ENCODE results near the gene TTLL12. TPM values are rescaled to one million over a fixed set of nuclear protein-coding genes. Genes with fewer than 3 reads are reported as not detected.

TTLL12 gene
- total and polyA plus RNA-seq, 2 of the 8 experiments (the other 6 are each of a cell fraction or from before 2014, with no cell fraction given) = 101 to 124 TPM

DNA sequence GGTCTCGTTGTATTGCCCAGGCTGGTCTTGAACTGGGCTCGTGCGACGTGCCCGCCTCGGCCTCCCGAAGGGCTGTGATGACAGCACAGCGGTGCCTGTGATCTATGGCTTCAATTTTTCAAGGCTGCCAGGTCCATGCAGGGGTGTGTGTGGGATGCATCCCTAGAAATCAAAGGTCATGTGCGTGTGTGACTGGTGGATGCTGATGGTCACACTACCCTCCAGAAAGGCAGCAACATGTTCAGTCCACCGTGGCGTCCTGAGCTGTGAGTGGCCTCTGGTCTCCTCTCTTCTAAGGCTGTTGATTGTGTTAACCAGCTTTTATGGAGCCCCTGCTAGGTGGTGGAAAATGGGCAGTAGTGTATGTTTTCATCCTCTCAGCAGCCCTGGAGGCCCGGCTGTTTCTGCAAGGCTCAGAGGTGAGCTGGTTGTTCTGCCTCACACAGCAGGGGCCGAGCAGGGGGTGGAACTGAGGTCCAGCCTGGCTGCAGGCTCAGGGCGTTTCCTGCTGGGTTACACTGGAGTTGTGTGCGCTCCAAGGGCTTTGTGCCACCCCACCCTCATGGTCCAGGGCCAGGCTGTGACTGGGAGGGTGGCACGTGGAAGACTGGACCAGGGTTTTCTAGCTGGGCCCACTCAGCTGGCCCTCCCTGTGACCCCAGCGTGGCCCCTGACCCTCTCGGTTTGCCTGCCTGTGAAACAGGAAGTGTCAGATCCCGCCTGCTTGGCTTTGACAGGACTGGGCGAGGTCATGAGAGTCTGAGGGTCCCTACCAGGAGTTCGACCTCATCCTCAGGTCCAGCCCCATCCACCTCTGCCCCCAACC lies 68.7 kb downstream of the TTLL12 start:
- Histone ChIP-seq H2BK5ac (ENCODE audit: low read depth, low read length) (no peak overlapping the region), H3K79me2 (ENCODE audit: control insufficient read depth in 1 of 2, insufficient read depth in 2 of 2, low read length in 2 of 2) (no peaks in the 10 kb centered on the region), H4K20me1 (replicated peaks in 1 of 2; ENCODE audit: control insufficient read depth in 1 of 2, insufficient read depth in 2 of 2, low read length in 2 of 2) (peaks cover 3 to 5% of the 10 kb centered on the region in 2 experiments), H3K27me3 (replicated peaks in 1 of 4; ENCODE audit: control insufficient read depth in 3 of 4, extremely low read depth in 1 of 4, insufficient read depth in 3 of 4, low read length in 3 of 4) (peaks cover 0 to 5% (median under 1%) of the 10 kb centered on the region in 4 experiments; a peak in 3 of 7 replicates), H3K4ac (replicated peaks; ENCODE audit: insufficient read length, low read depth, low read length) (no peak overlapping the region), H3K14ac (ENCODE audit: insufficient read length) (no peak overlapping the region), H2AFZ (ENCODE audit: low read length) (no peak overlapping the region), H3K4me2 (ENCODE audit: insufficient read depth in 1 of 2, low read depth in 2 of 2, low read length in 2 of 2) (no peak overlapping the region; a peak in 1 of 4 replicates), H3K9me3 (ENCODE audit: insufficient read depth in 2 of 2, low read depth in 1 of 2, low read length in 1 of 2) (no peaks in the 10 kb centered on the region), H2AK5ac (ENCODE audit: low read depth, low read length) (no peak overlapping the region), H4K5ac (ENCODE audit: insufficient read length, low read depth, low read length) (no peak overlapping the region), H3K4me1 (replicated peaks in 1 of 4; ENCODE audit: control insufficient read depth in 3 of 4, insufficient read depth in 4 of 4, low read length in 3 of 4) (peaks cover 0 to 10% (median 3%) of the 10 kb centered on the region in 4 experiments; a peak in 4 of 7 replicates), H3K36me3 (ENCODE audit: control insufficient read depth in 2 of 4, insufficient read depth in 4 of 4, low read length in 3 of 4) (no peaks in the 10 kb centered on the region), H3K23ac (ENCODE audit: insufficient read length) (no peak overlapping the region), H3K27ac (ENCODE audit: low read depth, low read length) (no peak overlapping the region), H4K91ac (replicated peaks; ENCODE audit: insufficient read length, low read length) (no peak overlapping the region), H3K18ac (ENCODE audit: extremely low read depth, low read length) (no peak overlapping the region), H3K79me1 (ENCODE audit: low read depth, low read length) (no peaks in the 10 kb centered on the region; the same call in 1 of the 2 replicates), H3K56ac (replicated peaks; ENCODE audit: insufficient read length, low read depth, low read length) (no peak overlapping the region), H2BK20ac (ENCODE audit: low read length) (no peak overlapping the region), H3K4me3 (ENCODE audit: extremely low read depth in 1 of 4, insufficient read depth in 2 of 4, low read depth in 3 of 4, low read length in 4 of 4) (no peak overlapping the region), H3K23me2 (ENCODE audit: low read depth, low read length) (no peaks in the 10 kb centered on the region), H4K8ac (ENCODE audit: extremely low read depth, insufficient read depth, low read length) (no peak overlapping the region; the same call in 1 of the 2 replicates), H2BK120ac (replicated peaks; ENCODE audit: low read depth, low read length) (no peak overlapping the region), H2BK15ac (ENCODE audit: low read length) (no peak overlapping the region), H3K9ac (replicated peaks in 1 of 4; ENCODE audit: extremely low read depth in 1 of 4, low read depth in 3 of 4, low read length in 3 of 4) (no peak overlapping the region; a peak in 1 of 7 replicates), H2BK12ac (ENCODE audit: low read depth, low read length) (0 out of 2 replicates have a peak overlapping the region, but pooled peaks have one; percentile 3)
- ChIA-PET CTCF (ENCODE audit: partially characterized antibody) (interaction anchor here (0.6 to 0.9 kb wide), 3 partner anchors 11 to 76 kb away, joined by 3 read pairs; no protein-coding TSS in a partner anchor), POLR2A (ENCODE audit: partially characterized antibody) (interaction anchor here (0.6 to 1.0 kb wide), 2 partner anchors 9 to 87 kb away, joined by 3 to 4 read pairs; no protein-coding TSS in a partner anchor)
- DNase-seq (ENCODE audit: low read depth in 1 of 2, low spot score in 2 of 2) = no peak
- 86% methylated on average over 21 of the region's 21 CpGs; no CpG with 5 or more reads in 1 of the 2 experiments for WGBS, 2 experiments (ENCODE audit: extremely low coverage in 1 of 2, insufficient coverage in 1 of 2, insufficient read length in 1 of 2, insufficient replicate concordance in 2 of 2, low coverage in 1 of 2, low lambda C conversion rate in 2 of 2, missing lambda C conversion rate in 1 of 2)
- no peak for FAIRE-seq
- TF ChIP-seq ZNF274 (IDR thresholded peaks at IDR 0.05; ENCODE audit: borderline replicate concordance, extremely low read depth, low read length) (no peak), PHF8 (conservative IDR thresholded peaks at IDR 0.05; ENCODE audit: low read depth, low read length) (no peak), TCF12 (IDR thresholded peaks at IDR 0.05; ENCODE audit: low read depth, low read length) (no peak), SP1 (IDR thresholded peaks at IDR 0.05; ENCODE audit: low read depth, low read length) (no peak), POU5F1 (IDR thresholded peaks at IDR 0.05; ENCODE audit: low read depth, low read length) (no peak), JUN (IDR thresholded peaks at IDR 0.05; ENCODE audit: low read depth, low read length) (no peak), KDM1A (IDR thresholded peaks at IDR 0.05; ENCODE audit: borderline replicate concordance, low read length) (no peak), JUND (IDR thresholded peaks at IDR 0.05; ENCODE audit: low read length) (no peak), HDAC2 (IDR thresholded peaks at IDR 0.05; ENCODE audit: borderline replicate concordance in 1 of 2, low read depth in 2 of 2, low read length in 2 of 2) (no peak), CBX5 (IDR thresholded peaks at IDR 0.05; ENCODE audit: low read depth, low read length) (no peak), POLR2A (IDR thresholded peaks at IDR 0.05; ENCODE audit: control extremely low read depth in 1 of 2, low read depth in 2 of 2, low read length in 2 of 2) (no peak)
- TF ChIP-seq, protein P1, sequence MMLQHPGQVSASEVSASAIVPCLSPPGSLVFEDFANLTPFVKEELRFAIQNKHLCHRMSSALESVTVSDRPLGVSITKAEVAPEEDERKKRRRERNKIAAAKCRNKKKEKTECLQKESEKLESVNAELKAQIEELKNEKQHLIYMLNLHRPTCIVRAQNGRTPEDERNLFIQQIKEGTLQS (IDR thresholded peaks at IDR 0.05; ENCODE audit: insufficient read depth, low read depth, low read length) = no peak
